Measurements from ENCODE around the gene MARK1. TPM values are rescaled to one million over a fixed set of nuclear protein-coding genes. Genes with fewer than 3 reads are reported as not detected.
A peak's percentile ranks its signal among the peaks of the same experiment; 100 is the strongest.

MARK1 gene
- total RNA-seq, 1 experiment from 2014 or later: 13.9 TPM

DNA sequence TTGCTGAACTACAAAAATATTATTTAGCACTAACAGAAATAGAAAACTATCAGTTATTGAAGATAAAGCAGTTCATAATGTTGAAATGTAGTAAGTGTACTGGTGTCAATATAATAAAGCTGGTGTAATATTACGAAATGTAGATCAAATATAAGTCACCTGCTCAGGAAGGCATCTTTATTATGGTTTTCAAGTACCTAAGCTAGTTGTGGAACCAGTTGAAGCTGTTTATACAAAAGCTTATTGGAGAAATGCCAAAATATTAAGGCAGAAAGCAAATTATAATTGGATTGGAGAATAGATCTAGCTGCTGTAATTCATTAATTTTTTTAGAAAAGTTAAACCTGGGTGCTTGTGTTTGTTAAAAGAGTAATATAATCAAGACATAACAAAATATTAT, 6.2 kb upstream of the MARK1 start (continued):
- TF ChIP-seq, protein P1, sequence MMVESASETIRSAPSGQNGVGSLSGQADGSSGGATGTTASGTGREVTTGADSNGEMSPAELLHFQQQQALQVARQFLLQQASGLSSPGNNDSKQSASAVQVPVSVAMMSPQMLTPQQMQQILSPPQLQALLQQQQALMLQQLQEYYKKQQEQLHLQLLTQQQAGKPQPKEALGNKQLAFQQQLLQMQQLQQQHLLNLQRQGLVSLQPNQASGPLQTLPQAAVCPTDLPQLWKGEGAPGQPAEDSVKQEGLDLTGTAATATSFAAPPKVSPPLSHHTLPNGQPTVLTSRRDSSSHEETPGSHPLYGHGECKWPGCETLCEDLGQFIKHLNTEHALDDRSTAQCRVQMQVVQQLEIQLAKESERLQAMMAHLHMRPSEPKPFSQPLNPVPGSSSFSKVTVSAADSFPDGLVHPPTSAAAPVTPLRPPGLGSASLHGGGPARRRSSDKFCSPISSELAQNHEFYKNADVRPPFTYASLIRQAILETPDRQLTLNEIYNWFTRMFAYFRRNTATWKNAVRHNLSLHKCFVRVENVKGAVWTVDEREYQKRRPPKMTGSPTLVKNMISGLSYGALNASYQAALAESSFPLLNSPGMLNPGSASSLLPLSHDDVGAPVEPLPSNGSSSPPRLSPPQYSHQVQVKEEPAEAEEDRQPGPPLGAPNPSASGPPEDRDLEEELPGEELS (CRISPR knock-in tag; IDR thresholded peaks at IDR 0.05): no peak
- TF ChIP-seq, protein P2, sequence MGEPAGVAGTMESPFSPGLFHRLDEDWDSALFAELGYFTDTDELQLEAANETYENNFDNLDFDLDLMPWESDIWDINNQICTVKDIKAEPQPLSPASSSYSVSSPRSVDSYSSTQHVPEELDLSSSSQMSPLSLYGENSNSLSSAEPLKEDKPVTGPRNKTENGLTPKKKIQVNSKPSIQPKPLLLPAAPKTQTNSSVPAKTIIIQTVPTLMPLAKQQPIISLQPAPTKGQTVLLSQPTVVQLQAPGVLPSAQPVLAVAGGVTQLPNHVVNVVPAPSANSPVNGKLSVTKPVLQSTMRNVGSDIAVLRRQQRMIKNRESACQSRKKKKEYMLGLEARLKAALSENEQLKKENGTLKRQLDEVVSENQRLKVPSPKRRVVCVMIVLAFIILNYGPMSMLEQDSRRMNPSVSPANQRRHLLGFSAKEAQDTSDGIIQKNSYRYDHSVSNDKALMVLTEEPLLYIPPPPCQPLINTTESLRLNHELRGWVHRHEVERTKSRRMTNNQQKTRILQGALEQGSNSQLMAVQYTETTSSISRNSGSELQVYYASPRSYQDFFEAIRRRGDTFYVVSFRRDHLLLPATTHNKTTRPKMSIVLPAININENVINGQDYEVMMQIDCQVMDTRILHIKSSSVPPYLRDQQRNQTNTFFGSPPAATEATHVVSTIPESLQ (CRISPR knock-in tag; IDR thresholded peaks at IDR 0.05): no peak
- TF ChIP-seq HMGA2 (CRISPR knock-in tag; IDR thresholded peaks at IDR 0.05) (no peak), ZNF121 (CRISPR knock-in tag; IDR thresholded peaks at IDR 0.05) (no peak)
- TF ChIP-seq, protein P3, sequence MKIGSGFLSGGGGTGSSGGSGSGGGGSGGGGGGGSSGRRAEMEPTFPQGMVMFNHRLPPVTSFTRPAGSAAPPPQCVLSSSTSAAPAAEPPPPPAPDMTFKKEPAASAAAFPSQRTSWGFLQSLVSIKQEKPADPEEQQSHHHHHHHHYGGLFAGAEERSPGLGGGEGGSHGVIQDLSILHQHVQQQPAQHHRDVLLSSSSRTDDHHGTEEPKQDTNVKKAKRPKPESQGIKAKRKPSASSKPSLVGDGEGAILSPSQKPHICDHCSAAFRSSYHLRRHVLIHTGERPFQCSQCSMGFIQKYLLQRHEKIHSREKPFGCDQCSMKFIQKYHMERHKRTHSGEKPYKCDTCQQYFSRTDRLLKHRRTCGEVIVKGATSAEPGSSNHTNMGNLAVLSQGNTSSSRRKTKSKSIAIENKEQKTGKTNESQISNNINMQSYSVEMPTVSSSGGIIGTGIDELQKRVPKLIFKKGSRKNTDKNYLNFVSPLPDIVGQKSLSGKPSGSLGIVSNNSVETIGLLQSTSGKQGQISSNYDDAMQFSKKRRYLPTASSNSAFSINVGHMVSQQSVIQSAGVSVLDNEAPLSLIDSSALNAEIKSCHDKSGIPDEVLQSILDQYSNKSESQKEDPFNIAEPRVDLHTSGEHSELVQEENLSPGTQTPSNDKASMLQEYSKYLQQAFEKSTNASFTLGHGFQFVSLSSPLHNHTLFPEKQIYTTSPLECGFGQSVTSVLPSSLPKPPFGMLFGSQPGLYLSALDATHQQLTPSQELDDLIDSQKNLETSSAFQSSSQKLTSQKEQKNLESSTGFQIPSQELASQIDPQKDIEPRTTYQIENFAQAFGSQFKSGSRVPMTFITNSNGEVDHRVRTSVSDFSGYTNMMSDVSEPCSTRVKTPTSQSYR (CRISPR knock-in tag; IDR thresholded peaks at IDR 0.05): no peak
- TF ChIP-seq, protein P4, sequence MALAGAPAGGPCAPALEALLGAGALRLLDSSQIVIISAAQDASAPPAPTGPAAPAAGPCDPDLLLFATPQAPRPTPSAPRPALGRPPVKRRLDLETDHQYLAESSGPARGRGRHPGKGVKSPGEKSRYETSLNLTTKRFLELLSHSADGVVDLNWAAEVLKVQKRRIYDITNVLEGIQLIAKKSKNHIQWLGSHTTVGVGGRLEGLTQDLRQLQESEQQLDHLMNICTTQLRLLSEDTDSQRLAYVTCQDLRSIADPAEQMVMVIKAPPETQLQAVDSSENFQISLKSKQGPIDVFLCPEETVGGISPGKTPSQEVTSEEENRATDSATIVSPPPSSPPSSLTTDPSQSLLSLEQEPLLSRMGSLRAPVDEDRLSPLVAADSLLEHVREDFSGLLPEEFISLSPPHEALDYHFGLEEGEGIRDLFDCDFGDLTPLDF (CRISPR knock-in tag; IDR thresholded peaks at IDR 0.05): no peak

DNA sequence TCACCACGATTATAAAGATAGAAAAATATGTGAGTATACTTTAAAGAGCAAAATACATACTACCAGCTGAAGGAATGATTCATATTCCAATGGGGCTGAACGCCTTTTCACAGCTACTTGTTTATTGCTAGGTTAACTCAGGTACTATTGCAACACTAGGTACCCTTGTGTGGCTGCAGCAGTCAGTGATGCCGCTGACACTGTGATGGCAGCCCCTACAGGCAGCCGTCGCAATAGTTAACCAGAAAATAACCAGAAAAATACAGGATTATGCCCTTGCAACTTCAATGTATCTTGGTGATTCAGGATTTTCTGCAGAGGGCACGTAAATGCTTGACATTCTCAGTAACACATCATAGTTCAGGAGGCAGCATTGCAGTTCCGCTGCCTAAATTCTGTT, 1.6 kb upstream of the MARK1 start:
- DNase-seq (ENCODE audit: low spot score) (peak; percentile 18), ATAC-seq (peak; percentile 27)
- H3K9me3 Mint-ChIP-seq: no peaks in the 10 kb centered on the region
- TF ChIP-seq CREB1 (CRISPR knock-in tag; IDR thresholded peaks at IDR 0.05): no peak
- TF ChIP-seq, protein P5, sequence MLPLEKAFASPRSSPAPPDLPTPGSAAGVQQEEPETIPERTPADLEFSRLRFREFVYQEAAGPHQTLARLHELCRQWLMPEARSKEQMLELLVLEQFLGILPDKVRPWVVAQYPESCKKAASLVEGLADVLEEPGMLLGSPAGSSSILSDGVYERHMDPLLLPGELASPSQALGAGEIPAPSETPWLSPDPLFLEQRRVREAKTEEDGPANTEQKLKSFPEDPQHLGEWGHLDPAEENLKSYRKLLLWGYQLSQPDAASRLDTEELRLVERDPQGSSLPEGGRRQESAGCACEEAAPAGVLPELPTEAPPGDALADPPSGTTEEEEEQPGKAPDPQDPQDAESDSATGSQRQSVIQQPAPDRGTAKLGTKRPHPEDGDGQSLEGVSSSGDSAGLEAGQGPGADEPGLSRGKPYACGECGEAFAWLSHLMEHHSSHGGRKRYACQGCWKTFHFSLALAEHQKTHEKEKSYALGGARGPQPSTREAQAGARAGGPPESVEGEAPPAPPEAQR (CRISPR knock-in tag; IDR thresholded peaks at IDR 0.05): no peak
- TF ChIP-seq, protein P6, sequence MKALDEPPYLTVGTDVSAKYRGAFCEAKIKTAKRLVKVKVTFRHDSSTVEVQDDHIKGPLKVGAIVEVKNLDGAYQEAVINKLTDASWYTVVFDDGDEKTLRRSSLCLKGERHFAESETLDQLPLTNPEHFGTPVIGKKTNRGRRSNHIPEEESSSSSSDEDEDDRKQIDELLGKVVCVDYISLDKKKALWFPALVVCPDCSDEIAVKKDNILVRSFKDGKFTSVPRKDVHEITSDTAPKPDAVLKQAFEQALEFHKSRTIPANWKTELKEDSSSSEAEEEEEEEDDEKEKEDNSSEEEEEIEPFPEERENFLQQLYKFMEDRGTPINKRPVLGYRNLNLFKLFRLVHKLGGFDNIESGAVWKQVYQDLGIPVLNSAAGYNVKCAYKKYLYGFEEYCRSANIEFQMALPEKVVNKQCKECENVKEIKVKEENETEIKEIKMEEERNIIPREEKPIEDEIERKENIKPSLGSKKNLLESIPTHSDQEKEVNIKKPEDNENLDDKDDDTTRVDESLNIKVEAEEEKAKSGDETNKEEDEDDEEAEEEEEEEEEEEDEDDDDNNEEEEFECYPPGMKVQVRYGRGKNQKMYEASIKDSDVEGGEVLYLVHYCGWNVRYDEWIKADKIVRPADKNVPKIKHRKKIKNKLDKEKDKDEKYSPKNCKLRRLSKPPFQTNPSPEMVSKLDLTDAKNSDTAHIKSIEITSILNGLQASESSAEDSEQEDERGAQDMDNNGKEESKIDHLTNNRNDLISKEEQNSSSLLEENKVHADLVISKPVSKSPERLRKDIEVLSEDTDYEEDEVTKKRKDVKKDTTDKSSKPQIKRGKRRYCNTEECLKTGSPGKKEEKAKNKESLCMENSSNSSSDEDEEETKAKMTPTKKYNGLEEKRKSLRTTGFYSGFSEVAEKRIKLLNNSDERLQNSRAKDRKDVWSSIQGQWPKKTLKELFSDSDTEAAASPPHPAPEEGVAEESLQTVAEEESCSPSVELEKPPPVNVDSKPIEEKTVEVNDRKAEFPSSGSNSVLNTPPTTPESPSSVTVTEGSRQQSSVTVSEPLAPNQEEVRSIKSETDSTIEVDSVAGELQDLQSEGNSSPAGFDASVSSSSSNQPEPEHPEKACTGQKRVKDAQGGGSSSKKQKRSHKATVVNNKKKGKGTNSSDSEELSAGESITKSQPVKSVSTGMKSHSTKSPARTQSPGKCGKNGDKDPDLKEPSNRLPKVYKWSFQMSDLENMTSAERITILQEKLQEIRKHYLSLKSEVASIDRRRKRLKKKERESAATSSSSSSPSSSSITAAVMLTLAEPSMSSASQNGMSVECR (CRISPR knock-in tag; IDR thresholded peaks at IDR 0.05; ENCODE audit: borderline replicate concordance): no peak
- TF ChIP-seq CREM (CRISPR knock-in tag; IDR thresholded peaks at IDR 0.05): no peak
- no peak for TF ChIP-seq ZNF263 (CRISPR knock-in tag; IDR thresholded peaks at IDR 0.05; ENCODE audit: low read depth)
- no peak for TF ChIP-seq ELF4 (CRISPR knock-in tag; IDR thresholded peaks at IDR 0.05; ENCODE audit: low read depth)
- TF ChIP-seq SOX15 (CRISPR knock-in tag; IDR thresholded peaks at IDR 0.05): no peak
- no peak for TF ChIP-seq EMX1 (CRISPR knock-in tag; IDR thresholded peaks at IDR 0.05)
- TF ChIP-seq, protein P7, sequence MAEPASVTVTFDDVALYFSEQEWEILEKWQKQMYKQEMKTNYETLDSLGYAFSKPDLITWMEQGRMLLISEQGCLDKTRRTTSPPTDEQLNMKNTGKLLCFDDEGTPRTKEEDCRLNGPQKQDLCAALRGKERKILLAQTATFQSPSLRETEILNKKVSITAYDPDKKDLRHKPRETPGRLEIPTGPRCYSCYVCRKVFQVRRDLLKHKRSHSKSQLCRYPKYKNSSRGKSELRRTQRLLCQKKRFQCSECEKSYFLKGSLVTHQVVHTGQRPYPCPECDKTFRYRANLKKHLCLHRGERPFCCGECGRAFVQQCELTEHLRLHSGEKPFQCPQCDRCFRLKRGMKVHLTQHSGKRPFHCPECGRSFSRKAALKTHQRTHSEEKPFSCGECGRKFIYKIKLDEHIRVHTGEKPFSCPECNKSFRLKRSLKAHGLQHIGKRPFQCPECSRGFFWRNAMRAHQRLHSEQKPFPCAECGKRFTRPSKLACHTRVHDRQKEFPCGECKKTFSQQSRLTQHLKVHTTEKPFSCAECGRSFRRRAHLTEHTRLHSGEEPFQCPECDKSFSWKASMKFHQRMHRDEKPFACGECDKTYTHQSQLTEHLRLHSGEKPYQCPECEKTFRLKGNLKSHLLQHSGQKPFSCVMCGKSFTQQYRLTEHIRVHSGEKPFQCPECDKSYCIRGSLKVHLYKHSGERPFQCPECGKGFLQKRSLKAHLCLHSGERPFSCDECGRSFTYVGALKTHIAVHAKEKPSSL (CRISPR knock-in tag; conservative IDR thresholded peaks at IDR 0.05): no peak
- TF ChIP-seq, protein P8, sequence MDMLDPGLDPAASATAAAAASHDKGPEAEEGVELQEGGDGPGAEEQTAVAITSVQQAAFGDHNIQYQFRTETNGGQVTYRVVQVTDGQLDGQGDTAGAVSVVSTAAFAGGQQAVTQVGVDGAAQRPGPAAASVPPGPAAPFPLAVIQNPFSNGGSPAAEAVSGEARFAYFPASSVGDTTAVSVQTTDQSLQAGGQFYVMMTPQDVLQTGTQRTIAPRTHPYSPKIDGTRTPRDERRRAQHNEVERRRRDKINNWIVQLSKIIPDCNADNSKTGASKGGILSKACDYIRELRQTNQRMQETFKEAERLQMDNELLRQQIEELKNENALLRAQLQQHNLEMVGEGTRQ (CRISPR knock-in tag; IDR thresholded peaks at IDR 0.05): no peak
- TF ChIP-seq, protein P9, sequence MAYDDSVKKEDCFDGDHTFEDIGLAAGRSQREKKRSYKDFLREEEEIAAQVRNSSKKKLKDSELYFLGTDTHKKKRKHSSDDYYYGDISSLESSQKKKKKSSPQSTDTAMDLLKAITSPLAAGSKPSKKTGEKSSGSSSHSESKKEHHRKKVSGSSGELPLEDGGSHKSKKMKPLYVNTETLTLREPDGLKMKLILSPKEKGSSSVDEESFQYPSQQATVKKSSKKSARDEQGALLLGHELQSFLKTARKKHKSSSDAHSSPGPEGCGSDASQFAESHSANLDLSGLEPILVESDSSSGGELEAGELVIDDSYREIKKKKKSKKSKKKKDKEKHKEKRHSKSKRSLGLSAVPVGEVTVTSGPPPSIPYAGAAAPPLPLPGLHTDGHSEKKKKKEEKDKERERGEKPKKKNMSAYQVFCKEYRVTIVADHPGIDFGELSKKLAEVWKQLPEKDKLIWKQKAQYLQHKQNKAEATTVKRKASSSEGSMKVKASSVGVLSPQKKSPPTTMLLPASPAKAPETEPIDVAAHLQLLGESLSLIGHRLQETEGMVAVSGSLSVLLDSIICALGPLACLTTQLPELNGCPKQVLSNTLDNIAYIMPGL (CRISPR knock-in tag; IDR thresholded peaks at IDR 0.05): no peak
- peak overlapping the region; percentile 92 for H3K4me3 Mint-ChIP-seq
- ChIA-PET CTCF (interaction anchor here (0.7 to 2.2 kb wide), 9 partner anchors 19 to 308 kb away, joined by 3 to 6 read pairs (median 3); partner anchors contain the start of gene MTARC1), POLR2A (interaction anchor here (0.5 kb wide), 1 partner anchor 536 kb away, joined by 4 read pairs; no protein-coding TSS in a partner anchor)
- no peaks in the 10 kb centered on the region for H3K36me3 Mint-ChIP-seq
- H3K27ac Mint-ChIP-seq: no peak overlapping the region
- H3K27me3 Mint-ChIP-seq (ENCODE audit: low read depth): peaks cover 11% of the 10 kb centered on the region
- peaks cover 31% of the 10 kb centered on the region for H3K4me1 Mint-ChIP-seq

Measured in WTC11 (cell line).